ENCODE results near the gene IL31.
"Not testable (repeated sequence)": the region's sequence is repeated elsewhere in the genome, so short reads cannot be mapped to it uniquely, and the experiment has no call there.

IL31 gene

GRCh38 chr12:122185494-122186082 is 11.6 kb upstream of the IL31 start:
- Histone ChIP-seq H3K36me3 (ENCODE audit: control insufficient read depth, insufficient read depth, low read length) (no peaks in the 10 kb centered on the region), H3K9ac (ENCODE audit: low read length) (no peak overlapping the region), H3K4me1 (ENCODE audit: control insufficient read depth, insufficient read depth, low read length) (no peaks in the 10 kb centered on the region), H3K27ac (ENCODE audit: low read depth, low read length) (no peak overlapping the region), H3K4me3 (ENCODE audit: low read length) (no peak overlapping the region), H3K27me3 (ENCODE audit: control insufficient read depth, insufficient read depth, low read length) (no peaks in the 10 kb centered on the region)

GRCh38 chr12:122185079-122185478 is 11.1 kb upstream of the IL31 start:
- H3K4me3 ChIP-seq (ENCODE audit: low read length), result no peak overlapping the region
- H3K27ac ChIP-seq (ENCODE audit: low read depth, low read length), result no peak overlapping the region
- no peak overlapping the region for H3K9ac ChIP-seq (ENCODE audit: low read length)
- H3K27me3 ChIP-seq (ENCODE audit: control insufficient read depth, insufficient read depth, low read length), result no peaks in the 10 kb centered on the region
- no peaks in the 10 kb centered on the region for H3K36me3 ChIP-seq (ENCODE audit: control insufficient read depth, insufficient read depth, low read length)
- H3K4me1 ChIP-seq (ENCODE audit: control insufficient read depth, insufficient read depth, low read length), result no peaks in the 10 kb centered on the region

- no peak overlapping the region for H3K27ac ChIP-seq (ENCODE audit: low read depth, low read length)
- no peak overlapping the region for H3K9ac ChIP-seq (ENCODE audit: low read length)
- no peaks in the 10 kb centered on the region for H3K4me1 ChIP-seq (ENCODE audit: control insufficient read depth, insufficient read depth, low read length)
- H3K36me3 ChIP-seq (ENCODE audit: control insufficient read depth, insufficient read depth, low read length), result no peaks in the 10 kb centered on the region
- no peak overlapping the region for H3K4me3 ChIP-seq (ENCODE audit: low read length)
- no peaks in the 10 kb centered on the region for H3K27me3 ChIP-seq (ENCODE audit: control insufficient read depth, insufficient read depth, low read length)
Measured at GRCh38 chr12:122184517-122184916, 10.5 kb upstream of the IL31 start.

- H3K9ac ChIP-seq (ENCODE audit: low read length), result no peak overlapping the region
- no peaks in the 10 kb centered on the region for H3K36me3 ChIP-seq (ENCODE audit: control insufficient read depth, insufficient read depth, low read length)
- H3K27me3 ChIP-seq (ENCODE audit: control insufficient read depth, insufficient read depth, low read length), result no peaks in the 10 kb centered on the region
- H3K27ac ChIP-seq (ENCODE audit: low read depth, low read length), result no peak overlapping the region
- no peaks in the 10 kb centered on the region for H3K4me1 ChIP-seq (ENCODE audit: control insufficient read depth, insufficient read depth, low read length)
- H3K4me3 ChIP-seq (ENCODE audit: low read length), result no peak overlapping the region
Measured at GRCh38 chr12:122183588-122183940, 9.5 kb upstream of the IL31 start.

GRCh38 chr12:122182887-122183587 is 9.0 kb upstream of the IL31 start, which contains the start of gene LRRC43:
Gene LRRC43, plus strand, starts transcription at chr12:122183123. Its CDS starts 22 bp downstream, at chr12:122183145.
- H3K4me3 ChIP-seq (ENCODE audit: low read length), result peak within 1 kb of the TSS; percentile 70
- H3K27ac ChIP-seq (ENCODE audit: low read depth, low read length), result no peak within 1 kb of the TSS
- H3K4me1 ChIP-seq (ENCODE audit: control insufficient read depth, insufficient read depth, low read length), result no peaks in the 10 kb centered on the region
- H3K27me3 ChIP-seq (ENCODE audit: control insufficient read depth, insufficient read depth, low read length), result no peaks in the 10 kb centered on the region
- H3K9ac ChIP-seq (ENCODE audit: low read length), result no peak within 1 kb of the TSS
- no peaks in the 10 kb centered on the region for H3K36me3 ChIP-seq (ENCODE audit: control insufficient read depth, insufficient read depth, low read length)

- not testable (repeated sequence) for H3K27ac ChIP-seq (ENCODE audit: low read depth, low read length); H3K27me3 ChIP-seq (ENCODE audit: control insufficient read depth, insufficient read depth, low read length); H3K9ac ChIP-seq (ENCODE audit: low read length); H3K4me1 ChIP-seq (ENCODE audit: control insufficient read depth, insufficient read depth, low read length); H3K4me3 ChIP-seq (ENCODE audit: low read length); H3K36me3 ChIP-seq (ENCODE audit: control insufficient read depth, insufficient read depth, low read length)
Measured at GRCh38 chr12:122176473-122176872, 2.5 kb upstream of the IL31 start.

- no peaks in the 10 kb centered on the region for H3K4me1 ChIP-seq (ENCODE audit: control insufficient read depth, insufficient read depth, low read length)
- H3K27ac ChIP-seq (ENCODE audit: low read depth, low read length), result no peak overlapping the region
- no peaks in the 10 kb centered on the region for H3K36me3 ChIP-seq (ENCODE audit: control insufficient read depth, insufficient read depth, low read length)
- H3K27me3 ChIP-seq (ENCODE audit: control insufficient read depth, insufficient read depth, low read length), result no peaks in the 10 kb centered on the region
- no peak overlapping the region for H3K4me3 ChIP-seq (ENCODE audit: low read length)
- no peak overlapping the region for H3K9ac ChIP-seq (ENCODE audit: low read length)
Measured at GRCh38 chr12:122172262-122172939, 1.6 kb downstream of the IL31 start.

- no peaks in the 10 kb centered on the region for H3K4me1 ChIP-seq (ENCODE audit: control insufficient read depth, insufficient read depth, low read length)
- H3K4me3 ChIP-seq (ENCODE audit: low read length), result no peak overlapping the region
- no peak overlapping the region for H3K27ac ChIP-seq (ENCODE audit: low read depth, low read length)
- no peak overlapping the region for H3K9ac ChIP-seq (ENCODE audit: low read length)
- no peaks in the 10 kb centered on the region for H3K27me3 ChIP-seq (ENCODE audit: control insufficient read depth, insufficient read depth, low read length)
- no peaks in the 10 kb centered on the region for H3K36me3 ChIP-seq (ENCODE audit: control insufficient read depth, insufficient read depth, low read length)
Measured at GRCh38 chr12:122171399-122171798, 2.6 kb downstream of the IL31 start.

GRCh38 chr12:122168492-122168891 is 5.5 kb downstream of the IL31 start:
- Histone ChIP-seq H3K27me3 (ENCODE audit: control insufficient read depth, insufficient read depth, low read length) (no peaks in the 10 kb centered on the region), H3K9ac (ENCODE audit: low read length) (no peak overlapping the region)

GRCh38 chr12:122167356-122167925 is 6.6 kb downstream of the IL31 start:
- Histone ChIP-seq H3K36me3 (ENCODE audit: control insufficient read depth, insufficient read depth, low read length) (no peaks in the 10 kb centered on the region), H3K4me3 (ENCODE audit: low read length) (no peak overlapping the region), H3K9ac (ENCODE audit: low read length) (no peak overlapping the region), H3K27ac (ENCODE audit: low read depth, low read length) (no peak overlapping the region), H3K27me3 (ENCODE audit: control insufficient read depth, insufficient read depth, low read length) (no peaks in the 10 kb centered on the region), H3K4me1 (ENCODE audit: control insufficient read depth, insufficient read depth, low read length) (no peaks in the 10 kb centered on the region)

More at GRCh38 chr12:122168492-122168891, 5.5 kb downstream of the IL31 start:
- Histone ChIP-seq H3K4me3 (ENCODE audit: low read length) (no peak overlapping the region), H3K36me3 (ENCODE audit: control insufficient read depth, insufficient read depth, low read length) (no peaks in the 10 kb centered on the region), H3K27ac (ENCODE audit: low read depth, low read length) (no peak overlapping the region), H3K4me1 (ENCODE audit: control insufficient read depth, insufficient read depth, low read length) (no peaks in the 10 kb centered on the region)

- Histone ChIP-seq H3K4me1 (ENCODE audit: control insufficient read depth, insufficient read depth, low read length) (no peaks in the 10 kb centered on the region), H3K9ac (ENCODE audit: low read length) (no peak overlapping the region), H3K27ac (ENCODE audit: low read depth, low read length) (no peak overlapping the region), H3K36me3 (ENCODE audit: control insufficient read depth, insufficient read depth, low read length) (no peaks in the 10 kb centered on the region), H3K27me3 (ENCODE audit: control insufficient read depth, insufficient read depth, low read length) (no peaks in the 10 kb centered on the region), H3K4me3 (ENCODE audit: low read length) (no peak overlapping the region)
Measured at GRCh38 chr12:122166422-122167349, 7.3 kb downstream of the IL31 start.

- H3K36me3 ChIP-seq (ENCODE audit: control insufficient read depth, insufficient read depth, low read length), result no peaks in the 10 kb centered on the region
- no peaks in the 10 kb centered on the region for H3K4me1 ChIP-seq (ENCODE audit: control insufficient read depth, insufficient read depth, low read length)
- H3K27me3 ChIP-seq (ENCODE audit: control insufficient read depth, insufficient read depth, low read length), result no peaks in the 10 kb centered on the region
- no peak overlapping the region for H3K27ac ChIP-seq (ENCODE audit: low read depth, low read length)
- no peak overlapping the region for H3K4me3 ChIP-seq (ENCODE audit: low read length)
- no peak overlapping the region for H3K9ac ChIP-seq (ENCODE audit: low read length)
Measured at GRCh38 chr12:122162976-122163375, 11.0 kb downstream of the IL31 start.
